DMS53 treated with DMSO at 0.1 percent for 48 hours (cell line): ENCODE data around the gene MCRS1.
A peak's percentile ranks its signal among the peaks of the same experiment; 100 is the strongest.

Source experiments
- DNase-seq: peaks from one replicate; lab custom pipeline; 2025; ENCODE audit not compliant: unreplicated experiment; lab: John Stamatoyannopoulos, UW

Gene MCRS1

GRCh38 chr12:49557187-49557916 is 10.6 kb downstream of the MCRS1 start:
- DNase-seq = no peak

GRCh38 chr12:49556391-49557186 is 11.4 kb downstream of the MCRS1 start:
- DNase-seq = no peak

GRCh38 chr12:49555631-49556390 is 12.1 kb downstream of the MCRS1 start:
- DNase-seq = no peak

- DNase-seq = no peak
Measured at GRCh38 chr12:49554266-49554665, 13.7 kb downstream of the MCRS1 start.

GRCh38 chr12:49553512-49554088 is 14.3 kb downstream of the MCRS1 start:
- peak; percentile 68 for DNase-seq

- DNase-seq = no peak
Measured at GRCh38 chr12:49552899-49553298, 15.0 kb downstream of the MCRS1 start.

- DNase-seq = no peak
Measured at GRCh38 chr12:49552425-49552824, 15.5 kb downstream of the MCRS1 start.

- DNase-seq = no peak
Measured at GRCh38 chr12:49552014-49552413, 15.9 kb downstream of the MCRS1 start.

- DNase-seq = no peak
Measured at GRCh38 chr12:49550693-49551252, 17.2 kb downstream of the MCRS1 start.

- peak; percentile 78 for DNase-seq
Measured at GRCh38 chr12:49549735-49550692, 17.9 kb downstream of the MCRS1 start.

- DNase-seq = peak; percentile 43
Measured at GRCh38 chr12:49548822-49549648, 18.9 kb downstream of the MCRS1 start.

GRCh38 chr12:49548481-49548821 is 19.5 kb downstream of the MCRS1 start:
- no peak for DNase-seq

GRCh38 chr12:49547090-49547690 is 20.8 kb downstream of the MCRS1 start:
- DNase-seq = no peak

- DNase-seq = no peak
Measured at GRCh38 chr12:49546481-49546880, 21.5 kb downstream of the MCRS1 start.

- DNase-seq = no peak
Measured at GRCh38 chr12:49545815-49546214, 22.1 kb downstream of the MCRS1 start.

GRCh38 chr12:49543914-49544815 is 23.8 kb downstream of the MCRS1 start:
- DNase-seq = no peak

- DNase-seq = no peak
Measured at GRCh38 chr12:49543221-49543913, 24.6 kb downstream of the MCRS1 start.
